HG03045 (cell line): ENCODE measurements around the gene GATA5.

Source experiments
- ATAC-seq: cut with Tn5 transposase; IDR thresholded peaks from one replicate; pipeline ENCODE4 v1.9.1; 2021; ENCODE audit warnings: mild to moderate bottlenecking, moderate library complexity; ENCODE audit not compliant: unreplicated experiment

Gene GATA5, protein sequence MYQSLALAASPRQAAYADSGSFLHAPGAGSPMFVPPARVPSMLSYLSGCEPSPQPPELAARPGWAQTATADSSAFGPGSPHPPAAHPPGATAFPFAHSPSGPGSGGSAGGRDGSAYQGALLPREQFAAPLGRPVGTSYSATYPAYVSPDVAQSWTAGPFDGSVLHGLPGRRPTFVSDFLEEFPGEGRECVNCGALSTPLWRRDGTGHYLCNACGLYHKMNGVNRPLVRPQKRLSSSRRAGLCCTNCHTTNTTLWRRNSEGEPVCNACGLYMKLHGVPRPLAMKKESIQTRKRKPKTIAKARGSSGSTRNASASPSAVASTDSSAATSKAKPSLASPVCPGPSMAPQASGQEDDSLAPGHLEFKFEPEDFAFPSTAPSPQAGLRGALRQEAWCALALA

DNA sequence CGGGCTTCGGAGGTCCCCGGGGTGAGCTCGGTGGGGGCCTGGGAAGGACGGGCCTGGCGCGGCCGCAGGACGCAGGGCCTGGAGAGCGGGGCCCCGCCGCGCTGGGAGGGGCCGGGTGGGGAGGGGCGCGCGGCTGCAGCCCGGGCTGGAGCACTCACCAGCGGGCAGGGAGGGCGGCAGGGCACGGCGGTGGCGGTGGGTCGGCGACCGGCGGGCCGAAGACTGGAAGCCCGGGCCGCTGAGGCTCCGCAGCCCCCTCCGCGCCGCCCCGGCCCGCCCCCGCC is at the start of gene GATA5:
Gene GATA5 (minus strand): TSS at position 224 of the 284 bp plus-strand sequence. CDS start 474 bp downstream, outside the sequence.
- ATAC-seq, result no peak

DNA sequence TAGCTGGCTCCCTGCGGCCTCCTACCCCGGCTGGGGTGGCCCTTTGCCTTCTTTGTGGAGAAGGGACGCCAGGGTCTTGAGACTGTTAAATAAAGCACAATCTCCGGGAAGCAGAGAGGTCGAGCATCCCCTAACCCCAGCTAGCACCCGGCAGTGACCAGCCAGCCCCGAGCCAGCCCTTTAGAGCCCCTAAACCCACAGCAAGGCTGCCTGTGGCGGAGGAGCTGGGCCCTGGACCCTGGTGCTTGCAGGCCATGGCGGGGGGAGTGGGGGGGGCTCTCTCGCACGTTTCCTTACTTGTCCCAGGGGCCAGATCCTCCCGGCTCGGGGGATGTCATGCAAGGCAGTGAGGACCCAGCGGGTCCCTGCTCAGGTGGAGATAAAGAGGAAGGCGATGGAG is 49.2 kb upstream of the GATA5 start:
- ATAC-seq, result no peak

DNA sequence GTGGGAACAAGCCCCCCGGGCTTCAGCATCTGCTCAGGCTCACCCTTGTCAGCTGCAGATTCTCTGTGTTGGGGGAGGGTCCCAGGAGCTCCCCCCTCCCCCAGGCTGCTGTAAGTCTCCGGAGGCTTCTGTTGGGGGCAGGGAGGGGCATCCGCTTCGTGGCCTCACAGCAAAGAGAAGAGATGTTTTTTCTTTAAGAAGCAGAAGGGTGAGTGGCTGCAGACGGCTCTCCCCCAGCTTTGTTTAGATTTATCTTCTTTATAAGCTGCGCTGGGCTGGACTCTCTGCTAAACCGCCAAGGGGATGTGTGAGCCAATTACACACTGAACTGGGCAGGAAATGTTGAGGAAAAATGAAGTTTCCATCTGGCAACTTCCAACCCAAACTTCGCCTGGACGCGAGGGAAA is 48.7 kb upstream of the GATA5 start:
- ATAC-seq, result no peak

DNA sequence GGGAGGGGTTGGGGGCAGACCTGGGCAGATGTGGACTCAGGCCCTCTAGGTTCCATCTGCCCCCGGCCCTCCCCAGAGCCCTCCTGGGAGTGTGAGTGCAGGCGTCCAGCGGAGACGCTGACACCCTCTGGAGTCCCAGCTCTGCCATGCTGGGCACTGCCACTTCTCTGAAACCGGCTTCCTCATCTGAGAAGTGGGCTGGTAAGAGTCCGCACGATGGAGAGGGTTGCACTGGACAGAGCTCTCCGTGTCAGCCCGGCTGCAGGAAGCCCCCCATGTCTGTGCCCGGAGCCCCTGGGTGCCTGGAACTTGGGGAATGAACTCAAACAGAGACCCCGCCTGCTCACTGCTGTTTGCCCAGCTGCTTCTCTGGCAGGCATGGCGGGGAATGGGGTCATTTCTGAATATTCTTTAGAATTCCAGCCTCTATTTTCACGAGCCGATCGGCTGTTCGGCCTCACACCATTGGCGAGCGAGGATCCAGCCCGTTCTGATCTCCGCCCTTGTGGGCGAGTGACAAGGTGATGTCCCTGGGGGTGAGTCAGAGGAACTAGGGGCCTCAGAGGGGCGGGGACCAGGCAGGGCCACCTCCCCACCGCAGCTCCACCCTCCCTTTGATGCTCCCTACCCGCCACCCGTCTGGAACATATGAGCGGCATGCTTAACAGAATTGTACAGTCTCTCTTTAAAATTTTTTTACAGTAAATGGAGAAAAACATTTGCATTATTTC is 47.8 kb upstream of the GATA5 start:
- ATAC-seq, result no peak

DNA sequence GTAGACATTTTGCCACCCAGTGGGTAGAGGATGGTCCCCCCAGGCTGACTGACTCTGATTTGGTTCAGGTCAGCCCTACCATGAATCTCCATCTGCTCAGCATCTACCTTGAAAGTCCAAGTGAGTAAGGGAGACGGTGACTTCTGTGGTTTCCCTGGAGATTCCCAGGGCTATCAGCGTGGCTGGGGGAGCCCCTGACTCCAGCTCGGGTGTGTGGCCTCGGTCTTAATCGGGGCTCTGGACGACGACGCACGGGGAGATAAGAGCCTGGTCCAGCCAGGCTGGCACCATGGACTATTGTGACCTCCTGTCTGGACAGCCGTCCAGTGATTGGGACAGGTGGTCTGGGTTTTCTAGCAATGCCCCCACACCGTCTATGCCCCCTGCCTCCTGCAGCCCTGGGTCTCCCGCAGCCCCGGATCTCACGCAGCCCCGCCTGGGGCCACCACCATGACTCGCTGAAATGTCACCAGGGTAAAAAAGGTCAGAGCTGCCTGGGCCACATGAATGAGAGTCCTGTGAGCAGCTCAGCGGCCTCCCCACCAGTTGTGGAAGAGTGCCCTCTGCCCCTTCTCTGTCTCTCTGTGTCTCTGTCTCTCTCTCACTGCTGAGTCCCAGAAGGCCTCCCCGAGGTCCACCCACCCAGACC is 47.1 kb upstream of the GATA5 start:
- no peak for ATAC-seq

DNA sequence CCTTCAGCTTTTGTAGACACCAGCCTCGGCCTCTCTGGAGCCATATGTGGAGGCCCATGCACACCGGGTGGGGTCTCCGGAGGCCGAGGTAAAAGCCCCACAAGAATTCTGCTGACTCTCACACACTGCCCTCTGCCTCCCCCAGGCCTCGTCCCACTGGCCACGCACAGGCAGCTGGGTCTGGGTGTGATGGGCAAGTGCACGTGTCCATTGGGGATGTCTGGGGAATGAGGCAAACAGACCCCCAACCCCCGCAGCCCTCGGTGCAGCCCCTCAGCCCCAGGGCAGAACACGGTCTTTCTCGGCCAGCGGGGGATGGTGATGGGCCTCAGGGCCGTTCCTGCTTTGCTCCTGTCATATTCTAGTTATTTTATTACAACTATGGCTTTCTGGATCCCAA is 44.0 kb upstream of the GATA5 start:
- ATAC-seq, result no peak

DNA sequence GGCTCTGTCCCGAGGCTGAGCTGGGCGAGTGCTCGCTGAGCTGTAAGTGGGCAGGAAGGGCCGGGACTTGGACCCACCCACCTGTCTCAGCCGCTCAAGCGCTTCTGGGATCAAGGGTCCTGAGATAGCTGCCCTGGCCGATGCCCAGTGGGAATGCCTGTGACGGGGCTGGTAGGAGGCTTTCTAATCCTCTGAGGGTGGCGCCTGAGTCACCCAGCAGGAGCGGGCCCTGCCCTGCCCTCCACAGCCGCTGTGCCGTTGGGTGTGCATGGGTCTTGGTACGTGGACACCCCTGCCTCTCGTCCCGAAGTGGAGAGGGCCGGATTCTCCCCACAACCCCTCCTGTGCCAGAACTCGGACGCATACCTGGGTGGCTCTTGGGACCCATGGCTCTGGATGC is 43.1 kb upstream of the GATA5 start:
- no peak for ATAC-seq

DNA sequence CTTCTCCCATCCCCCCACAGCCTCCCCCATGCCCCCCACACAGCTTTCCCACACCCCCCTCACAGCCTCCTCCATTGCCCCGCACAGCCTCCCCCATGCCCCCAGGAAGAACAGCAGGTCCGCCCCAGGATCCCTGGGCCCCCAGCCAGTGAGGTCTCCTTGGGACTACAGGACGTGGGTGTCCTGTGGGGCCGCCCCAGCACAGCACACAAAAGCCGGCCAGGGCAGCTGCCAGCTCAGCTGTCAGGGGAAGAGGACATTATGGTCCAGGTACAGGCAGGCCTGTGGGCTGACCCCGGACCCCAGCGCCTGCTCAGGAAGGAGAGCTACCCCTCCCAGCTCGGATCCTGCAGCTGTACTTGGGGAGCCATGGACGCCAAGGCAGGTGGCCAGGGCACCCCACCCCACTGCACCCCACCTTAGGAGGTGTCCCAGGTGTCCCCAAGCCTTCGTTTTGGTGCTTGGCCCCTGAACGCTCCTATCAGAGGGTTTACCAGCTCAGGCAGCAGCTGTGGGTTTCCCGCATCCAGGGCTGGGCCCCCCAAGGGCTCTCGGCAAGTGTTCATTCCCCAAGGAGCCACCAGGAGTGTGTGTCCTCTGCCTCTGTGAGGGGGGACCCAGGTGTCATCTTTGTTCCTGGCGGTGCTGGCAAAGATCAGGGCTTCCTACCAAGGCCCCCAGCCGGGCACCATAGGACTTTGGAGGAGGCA is 42.3 kb upstream of the GATA5 start:
- ATAC-seq, result no peak

DNA sequence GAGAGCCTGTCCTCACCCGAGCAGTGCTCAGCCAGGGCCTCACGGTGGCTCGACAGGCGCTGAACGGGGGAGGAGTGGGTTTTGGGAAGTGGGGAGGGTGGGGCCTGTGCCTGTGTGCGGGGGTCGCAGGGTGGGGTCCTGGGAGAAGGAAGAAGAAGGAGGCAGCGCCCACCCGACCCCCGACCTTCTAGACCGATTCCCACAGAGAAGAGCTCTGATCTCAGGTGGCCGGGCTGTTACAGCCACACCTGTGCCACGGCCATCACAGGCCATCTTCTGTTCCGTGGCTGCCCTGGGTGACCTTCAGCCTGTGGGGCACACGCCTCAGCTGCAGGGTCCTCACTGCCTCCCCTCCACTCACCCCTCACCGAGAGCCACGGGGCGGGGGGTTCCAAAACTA is 41.4 kb upstream of the GATA5 start:
- ATAC-seq, result no peak

DNA sequence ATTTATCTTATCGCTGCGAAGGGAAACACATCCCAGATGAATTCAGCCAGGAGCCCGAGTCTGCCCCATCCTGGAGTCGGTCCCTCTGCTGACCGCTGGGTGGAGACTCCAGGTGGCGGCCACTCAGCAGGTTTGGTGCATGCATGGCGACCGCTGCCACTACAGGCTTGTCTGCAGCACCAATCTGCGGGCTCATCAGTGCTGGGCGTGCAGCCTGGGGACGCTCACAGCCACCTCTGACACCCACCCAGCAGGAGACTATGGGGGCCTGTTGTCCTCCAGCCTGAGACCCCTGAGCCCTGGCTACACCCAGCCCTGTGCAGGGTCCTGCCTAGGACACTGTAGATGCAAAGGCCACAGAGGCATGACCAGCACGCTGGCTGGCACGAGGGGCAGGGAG is 40.5 kb upstream of the GATA5 start:
- ATAC-seq, result no peak

DNA sequence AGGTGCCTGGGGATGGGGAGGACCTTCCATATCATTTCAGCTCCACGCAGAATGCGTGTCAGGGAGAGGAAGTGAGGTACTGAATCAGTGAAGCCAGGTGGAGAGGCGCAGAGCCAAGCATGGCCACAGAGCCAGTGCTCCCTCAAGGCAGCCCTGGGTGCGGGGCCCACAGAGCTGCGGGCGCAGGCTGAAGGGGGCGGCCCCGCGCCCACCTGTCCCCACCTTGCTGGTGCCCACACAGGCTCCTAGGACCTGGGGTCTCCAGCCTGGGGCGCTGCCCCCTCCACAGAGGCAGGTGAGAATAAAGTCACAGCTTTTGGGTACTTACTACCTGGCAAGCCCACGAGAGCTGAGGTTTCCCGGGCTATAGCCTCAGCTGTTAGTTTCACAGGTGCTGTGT is 40.0 kb upstream of the GATA5 start:
- no peak for ATAC-seq

DNA sequence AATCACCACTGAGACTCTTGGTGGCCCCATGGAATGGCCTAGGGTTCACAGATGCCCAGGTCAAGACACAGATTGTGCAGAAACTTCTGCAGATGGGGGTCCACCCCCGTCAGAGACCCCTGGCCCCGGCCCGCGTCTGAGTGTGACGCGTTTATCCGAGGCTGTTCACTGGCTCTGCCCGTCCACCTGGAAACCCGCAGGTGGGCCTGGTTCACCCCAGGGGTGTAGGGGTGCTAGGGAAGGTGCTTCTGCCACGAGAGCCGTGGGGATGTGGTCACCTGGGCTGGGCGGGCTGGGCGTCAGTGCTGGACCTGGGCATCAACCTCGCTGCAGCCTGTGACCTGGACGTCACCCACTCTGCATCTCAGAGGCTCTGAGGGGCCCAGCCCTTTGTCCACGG is 39.5 kb upstream of the GATA5 start:
- ATAC-seq, result no peak

DNA sequence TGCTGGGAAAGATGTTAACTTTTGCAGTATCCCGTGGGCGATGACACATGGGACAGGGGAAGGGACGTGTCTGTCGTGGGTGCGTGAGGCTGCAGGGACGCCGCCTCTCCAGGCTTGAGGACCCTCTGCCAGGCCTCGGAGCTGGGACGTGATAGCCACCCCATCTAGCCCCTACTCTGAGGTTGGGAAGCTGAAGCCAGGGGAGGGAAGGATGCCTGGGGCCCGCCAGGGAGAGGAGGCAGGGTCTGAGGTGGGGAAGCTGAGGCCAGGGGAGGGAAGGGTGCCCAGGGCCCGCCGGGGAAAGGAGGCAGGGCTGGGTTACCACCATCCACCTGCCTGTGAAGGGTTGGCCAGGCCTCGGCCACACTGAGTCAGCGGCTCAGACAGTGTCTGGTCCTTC is 38.2 kb upstream of the GATA5 start:
- ATAC-seq, result no peak

DNA sequence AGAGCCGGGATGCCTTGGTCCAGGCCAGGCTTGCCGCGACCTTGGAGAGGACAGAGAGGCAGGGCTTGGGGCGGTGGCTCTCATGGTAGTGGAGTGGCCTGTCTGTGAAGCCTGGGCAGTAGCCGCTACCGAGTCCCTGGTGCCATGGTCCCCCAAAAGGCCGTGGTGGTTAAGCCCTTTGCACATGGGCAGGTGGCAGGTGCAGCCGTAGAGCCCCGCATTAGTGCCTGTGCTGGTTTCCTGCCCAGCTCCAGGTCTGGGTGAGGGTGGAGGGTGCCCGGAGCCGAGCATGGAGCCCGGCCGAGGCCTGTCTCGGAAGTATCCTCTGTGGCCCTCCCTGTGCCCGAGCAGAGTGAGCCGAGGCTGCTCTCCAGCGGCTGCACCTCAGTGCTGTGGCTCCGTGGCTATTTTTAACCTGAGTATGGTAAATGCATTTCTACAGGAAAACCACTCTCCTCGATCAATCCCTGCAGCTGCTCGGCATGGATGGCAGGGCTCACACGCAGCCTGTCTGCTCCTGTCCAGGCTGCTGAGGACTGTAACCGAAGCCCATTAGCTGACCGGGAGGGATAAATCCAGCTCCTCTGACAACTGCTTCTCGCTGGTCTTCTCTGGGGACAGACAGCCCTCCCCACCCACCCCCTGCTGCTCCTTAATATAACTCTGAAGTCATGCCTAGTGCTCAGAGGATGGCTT is 36.3 kb upstream of the GATA5 start:
- ATAC-seq, result no peak

DNA sequence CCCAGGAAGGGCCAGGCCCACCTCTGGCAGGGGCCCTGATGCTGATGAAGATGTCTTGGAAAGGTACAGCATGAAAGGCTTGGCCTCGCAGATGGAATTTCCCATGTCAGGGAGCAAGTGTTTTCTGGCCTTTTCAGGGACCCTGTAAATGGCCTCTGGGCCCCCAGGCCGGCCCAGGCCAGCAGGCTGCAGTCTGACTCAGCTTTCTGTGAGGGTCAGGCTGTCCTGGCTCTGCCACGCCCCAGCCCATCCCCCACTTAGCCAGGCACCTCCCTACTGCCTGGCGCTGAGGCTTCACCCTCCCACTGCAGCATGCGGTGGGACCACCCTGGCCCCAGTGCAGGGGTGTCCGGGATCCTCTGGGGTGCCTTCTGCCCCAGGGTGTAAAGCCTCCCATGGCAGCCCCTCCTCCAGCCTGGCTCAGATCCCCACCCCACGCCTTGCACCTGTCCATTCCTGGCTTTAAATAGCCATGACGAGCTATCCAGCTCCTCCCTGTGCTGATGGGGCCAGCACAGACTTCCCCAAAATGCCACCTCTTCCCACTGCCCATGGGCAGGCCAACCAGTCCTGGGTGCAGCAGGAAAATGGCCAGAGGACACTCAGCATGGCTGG is 35.6 kb upstream of the GATA5 start:
- ATAC-seq, result no peak

DNA sequence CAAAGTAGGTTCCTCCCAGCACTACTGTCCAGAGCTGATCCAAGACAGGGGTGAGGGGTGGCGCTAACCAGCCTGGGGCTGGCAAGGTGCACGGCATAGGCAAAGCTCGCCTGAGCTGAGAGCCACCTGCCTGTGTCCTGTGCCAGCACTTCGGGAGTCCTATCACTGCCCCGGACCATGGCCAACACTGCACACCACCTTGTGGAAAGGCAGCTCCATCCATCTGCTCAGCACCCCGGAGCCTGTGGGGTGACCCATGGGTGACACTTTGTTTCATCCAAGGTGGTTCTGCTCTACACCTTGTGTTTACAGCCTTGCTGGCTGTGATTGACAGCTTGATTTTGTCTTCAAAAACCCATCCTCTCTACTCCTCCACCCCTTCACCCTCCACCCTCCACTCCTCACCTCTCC is 32.9 kb upstream of the GATA5 start:
- no peak for ATAC-seq

DNA sequence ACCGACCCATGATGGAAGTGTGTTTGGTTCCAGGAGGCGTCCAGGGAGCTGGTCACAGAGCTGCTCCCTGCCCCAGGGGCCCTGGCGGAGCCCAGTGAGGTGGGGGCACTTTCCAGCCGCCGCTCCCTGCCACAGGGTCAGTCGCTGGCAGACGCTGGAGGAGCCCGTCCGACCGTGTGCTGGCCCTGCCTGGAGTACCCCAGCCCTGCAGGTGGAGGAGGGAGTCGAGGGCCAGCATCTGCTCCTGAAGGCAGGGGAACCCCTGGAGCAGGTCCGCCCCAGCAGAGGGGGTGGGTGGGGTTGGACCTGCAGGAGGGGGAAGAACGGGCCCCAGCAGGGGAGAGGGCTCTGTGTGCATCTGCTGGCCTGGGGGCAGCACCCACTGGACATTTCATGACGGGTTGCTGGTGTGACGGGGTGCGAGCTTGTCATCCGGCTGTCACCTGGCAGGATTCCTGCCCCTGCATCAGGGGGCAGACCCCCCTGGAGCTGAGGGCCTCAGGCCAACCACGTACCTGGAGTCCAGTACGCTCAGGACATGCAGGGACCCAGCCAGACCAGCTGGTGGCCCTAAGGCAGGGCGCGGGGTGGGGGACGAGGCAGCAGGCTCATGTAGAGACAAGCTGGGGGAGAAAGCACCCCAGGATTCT is 32.3 kb upstream of the GATA5 start:
- ATAC-seq, result no peak

DNA sequence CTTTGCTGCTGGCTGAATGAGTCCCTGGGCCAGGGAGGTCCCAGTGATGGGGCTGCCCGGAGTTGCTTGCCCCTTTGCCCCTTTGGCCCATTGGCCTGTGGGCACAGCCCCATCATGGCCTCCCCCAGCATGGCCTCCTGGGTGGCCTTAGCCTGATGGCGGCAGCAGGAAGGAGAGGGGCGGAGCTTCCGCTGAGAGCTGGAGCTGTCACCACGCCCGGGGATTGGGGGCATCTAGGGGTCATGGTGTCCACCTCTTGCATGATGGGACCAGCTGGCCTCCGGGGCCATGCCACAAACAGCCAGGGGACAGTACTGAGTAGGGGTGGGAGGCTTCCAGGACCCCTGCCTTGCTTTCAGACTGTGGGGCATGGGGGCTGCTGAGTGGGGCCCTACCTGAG is 31.5 kb upstream of the GATA5 start:
- no peak for ATAC-seq

DNA sequence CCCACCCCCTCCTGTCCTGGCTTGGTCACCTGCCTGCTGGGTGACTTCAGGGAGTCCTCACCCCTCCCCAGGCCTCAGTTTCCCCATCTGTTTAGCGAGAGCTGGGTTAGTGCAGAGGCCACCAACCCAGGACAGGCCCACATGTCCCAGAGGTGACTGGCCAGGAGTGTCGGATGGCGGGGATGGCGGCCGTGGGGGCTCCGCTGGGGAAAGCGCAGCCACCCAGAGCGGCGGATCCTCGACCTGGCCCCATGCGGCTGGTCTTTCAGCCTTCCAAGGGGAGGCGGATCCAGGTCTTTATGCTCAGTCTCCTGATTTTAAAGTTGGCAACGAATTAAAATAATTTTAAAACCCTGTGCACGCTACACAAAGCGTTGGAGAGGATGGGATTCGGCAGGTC is 31.0 kb upstream of the GATA5 start:
- no peak for ATAC-seq

DNA sequence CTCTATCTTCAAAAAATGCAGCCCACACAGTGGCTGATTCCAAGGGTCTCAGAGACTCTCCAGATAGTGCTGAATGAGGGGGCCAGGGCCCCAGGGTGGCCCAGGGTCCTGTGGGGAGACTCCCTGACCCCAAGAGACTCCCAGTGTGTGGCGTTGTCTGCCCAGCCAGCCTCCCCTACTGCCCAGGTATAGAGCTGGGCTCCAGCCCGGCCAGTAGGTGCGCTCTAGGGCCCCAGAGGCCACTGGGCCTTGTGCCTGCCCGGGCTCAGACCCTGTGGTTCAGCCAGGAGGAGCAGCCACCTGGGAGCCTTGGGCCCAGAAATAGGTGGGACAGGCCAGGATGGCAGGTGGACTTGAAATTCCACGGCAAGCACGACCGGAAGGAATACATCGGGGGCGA is 30.3 kb upstream of the GATA5 start:
- ATAC-seq, result no peak
